Uterus (tissue), 2 donors: ENCODE measurements around the gene THRB.

Source experiments
- POLR2A ChIP-seq, 2 donors: fragments of 450-650 bp; IDR thresholded peaks; one replicate each; pipeline ENCODE4 v1.6.1; 2016; ENCODE audit warnings: antibody characterized with exemption in 2 of 2, mild to moderate bottlenecking in 1 of 2, moderate library complexity in 1 of 2
- TF ChIP-seq, protein P1 (sequence below), 4 experiments: fragments of 200-600 bp in 2 of 4; fragments of 450-650 bp in 2 of 4; sonication (generic) in 2 of 4; IDR thresholded peaks; one replicate each; pipeline ENCODE4 v1.5.1; 2016 to 2019; ENCODE audit warnings: antibody characterized with exemption in 4 of 4, mild to moderate bottlenecking in 2 of 4, moderate library complexity in 1 of 4

DNA sequence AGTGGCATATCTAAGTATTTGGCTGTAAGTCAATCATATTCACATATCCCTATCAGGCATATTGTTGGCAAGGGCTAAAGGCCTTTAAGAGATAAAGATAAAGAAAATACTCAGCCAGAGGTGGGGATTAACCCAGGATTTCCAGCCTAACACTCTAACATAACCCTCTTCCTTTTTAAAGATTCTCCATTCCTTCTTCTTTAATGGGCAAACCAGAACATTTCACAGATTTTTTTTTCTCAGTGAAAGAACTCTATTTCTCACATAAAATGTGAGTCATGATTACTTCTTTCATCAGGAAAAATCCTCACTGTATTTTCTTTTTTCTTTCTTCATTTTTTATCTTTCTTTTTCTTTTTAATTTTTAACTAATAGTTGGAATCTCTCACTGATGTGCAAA lies 349.2 kb downstream of the THRB start:
- TF ChIP-seq, protein P1, sequence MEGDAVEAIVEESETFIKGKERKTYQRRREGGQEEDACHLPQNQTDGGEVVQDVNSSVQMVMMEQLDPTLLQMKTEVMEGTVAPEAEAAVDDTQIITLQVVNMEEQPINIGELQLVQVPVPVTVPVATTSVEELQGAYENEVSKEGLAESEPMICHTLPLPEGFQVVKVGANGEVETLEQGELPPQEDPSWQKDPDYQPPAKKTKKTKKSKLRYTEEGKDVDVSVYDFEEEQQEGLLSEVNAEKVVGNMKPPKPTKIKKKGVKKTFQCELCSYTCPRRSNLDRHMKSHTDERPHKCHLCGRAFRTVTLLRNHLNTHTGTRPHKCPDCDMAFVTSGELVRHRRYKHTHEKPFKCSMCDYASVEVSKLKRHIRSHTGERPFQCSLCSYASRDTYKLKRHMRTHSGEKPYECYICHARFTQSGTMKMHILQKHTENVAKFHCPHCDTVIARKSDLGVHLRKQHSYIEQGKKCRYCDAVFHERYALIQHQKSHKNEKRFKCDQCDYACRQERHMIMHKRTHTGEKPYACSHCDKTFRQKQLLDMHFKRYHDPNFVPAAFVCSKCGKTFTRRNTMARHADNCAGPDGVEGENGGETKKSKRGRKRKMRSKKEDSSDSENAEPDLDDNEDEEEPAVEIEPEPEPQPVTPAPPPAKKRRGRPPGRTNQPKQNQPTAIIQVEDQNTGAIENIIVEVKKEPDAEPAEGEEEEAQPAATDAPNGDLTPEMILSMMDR (IDR thresholded peaks at IDR 0.05): no peak
- no peak for TF ChIP-seq POLR2A (IDR thresholded peaks at IDR 0.05)
